ENCODE measurements around the gene BBS9.

The BBS9 gene

GRCh38 chr7:33612442-33612841 lies 483.1 kb downstream of the BBS9 start:
- no peak for DNase-seq (ENCODE audit: low spot score)

DNA sequence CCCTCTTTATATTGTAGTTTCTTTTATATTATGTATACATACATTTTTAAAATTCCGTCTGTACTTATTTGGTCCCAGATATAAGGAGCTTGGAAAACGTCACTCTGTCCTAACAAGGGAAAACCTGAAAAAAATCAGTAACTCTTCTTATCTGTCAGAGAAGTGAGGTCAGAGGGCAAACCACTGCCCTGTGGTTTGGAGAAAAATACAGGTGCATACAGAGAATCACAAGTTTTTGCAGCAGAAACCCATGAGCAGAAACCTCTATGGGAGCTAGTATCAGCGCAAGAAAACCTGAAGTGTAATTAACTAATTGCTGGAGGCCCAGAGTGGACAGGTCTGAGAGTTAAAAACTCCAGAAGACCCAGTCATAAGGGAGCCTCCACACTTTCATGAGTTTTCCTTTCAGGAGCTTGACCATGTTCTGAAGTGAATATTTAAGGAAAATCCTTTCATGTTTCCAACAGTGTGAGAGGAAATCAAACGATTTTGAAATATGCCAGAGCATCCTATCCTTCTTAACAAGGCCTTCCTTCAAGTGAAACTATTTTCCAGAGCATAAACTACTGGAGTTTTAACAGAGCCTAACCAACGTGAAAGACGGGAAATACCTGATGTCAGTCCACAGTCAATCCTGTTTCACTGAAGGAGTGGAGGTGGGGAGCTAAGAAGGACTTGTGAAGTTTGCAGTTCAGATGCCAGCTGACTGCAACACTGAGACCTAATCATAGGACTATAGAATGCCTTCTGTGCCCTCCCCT lies 485.2 kb downstream of the BBS9 start:
- no peak for DNase-seq (ENCODE audit: low spot score)

DNA sequence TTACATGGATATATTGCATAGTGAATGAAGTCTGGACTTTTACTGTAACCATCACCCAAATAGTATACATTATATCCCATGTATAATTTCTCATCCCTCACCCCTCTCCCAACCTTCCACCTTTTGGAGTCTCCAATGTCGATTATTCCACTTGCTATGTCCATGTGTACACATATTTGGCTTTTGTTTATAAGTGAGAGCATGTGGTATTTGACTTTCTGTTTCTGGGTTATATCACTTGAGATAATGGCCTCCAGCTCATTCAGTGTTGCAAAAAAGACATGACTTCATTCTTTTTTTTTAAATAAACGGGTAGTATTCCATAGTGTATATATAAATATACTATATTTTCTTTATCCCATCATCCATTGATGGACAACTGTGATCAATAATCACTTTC lies 487.4 kb downstream of the BBS9 start:
- no peak for DNase-seq (ENCODE audit: low spot score)

DNA sequence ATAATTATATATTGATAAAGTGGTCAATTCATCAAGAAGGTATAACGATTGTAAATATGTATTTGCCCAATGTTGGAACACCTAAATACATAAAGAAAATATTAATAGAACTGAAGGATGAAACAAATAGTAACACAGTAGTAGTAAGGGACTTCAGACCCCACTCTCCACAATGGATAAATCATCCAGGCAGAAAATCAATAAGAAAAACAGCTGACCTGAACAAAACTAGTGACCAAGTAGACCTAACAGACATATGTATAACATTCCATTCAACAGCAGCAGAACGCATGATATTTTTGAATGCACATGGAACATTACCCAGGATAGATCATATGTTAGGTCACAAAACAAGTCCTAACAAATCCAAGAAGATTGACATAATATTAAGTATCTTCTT lies 489.9 kb downstream of the BBS9 start:
- DNase-seq (ENCODE audit: low spot score), result no peak

- no peak for DNase-seq (ENCODE audit: low spot score)
These were observed 493.9 kb downstream of the BBS9 start for GRCh38 chr7:33623267-33623666.

GRCh38 chr7:33624215-33624614 lies 494.9 kb downstream of the BBS9 start:
- DNase-seq (ENCODE audit: low spot score), result no peak

DNA sequence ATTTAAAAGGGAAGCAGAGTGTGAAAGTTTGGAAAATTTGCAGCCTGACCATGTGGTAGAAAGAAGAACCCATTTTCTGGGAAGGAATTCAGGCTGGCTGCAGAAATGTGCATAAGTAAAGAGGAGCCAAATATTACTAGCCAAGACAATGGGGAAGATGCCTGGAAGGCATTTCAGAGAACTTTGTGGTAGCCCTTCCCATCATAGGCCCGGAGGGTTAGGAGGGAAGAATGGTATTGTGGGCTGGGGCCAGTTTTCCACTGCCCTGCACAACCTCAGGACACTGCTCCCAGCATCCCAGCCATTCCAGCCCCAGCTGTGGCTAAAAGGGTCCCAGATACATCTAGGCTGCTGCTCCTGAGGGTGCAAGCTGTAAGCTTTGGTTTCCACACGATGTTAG lies 497.5 kb downstream of the BBS9 start:
- no peak for DNase-seq (ENCODE audit: low spot score)

DNA sequence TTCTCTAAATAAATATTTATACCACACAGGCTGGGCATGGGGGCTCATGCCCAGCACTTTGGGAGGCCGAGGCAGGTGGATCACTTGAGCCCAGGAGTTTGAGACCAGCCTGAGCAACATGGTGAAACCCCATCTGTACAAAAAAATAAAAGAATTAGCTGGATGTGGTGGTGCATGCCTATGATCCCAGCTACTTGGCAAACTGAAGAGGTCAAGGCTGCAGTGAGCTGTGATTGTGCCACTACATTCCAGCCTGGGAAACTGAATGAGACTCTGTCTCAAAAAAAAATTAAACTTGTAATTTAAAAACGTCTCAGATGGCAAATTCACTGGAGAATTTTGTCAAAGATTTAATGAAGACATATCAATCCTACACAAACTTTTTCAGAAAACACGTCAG lies 498.4 kb downstream of the BBS9 start:
- no peak for DNase-seq (ENCODE audit: low spot score)

- DNase-seq (ENCODE audit: low spot score), result no peak
These were observed 499.5 kb downstream of the BBS9 start for GRCh38 chr7:33628894-33629293.

DNA sequence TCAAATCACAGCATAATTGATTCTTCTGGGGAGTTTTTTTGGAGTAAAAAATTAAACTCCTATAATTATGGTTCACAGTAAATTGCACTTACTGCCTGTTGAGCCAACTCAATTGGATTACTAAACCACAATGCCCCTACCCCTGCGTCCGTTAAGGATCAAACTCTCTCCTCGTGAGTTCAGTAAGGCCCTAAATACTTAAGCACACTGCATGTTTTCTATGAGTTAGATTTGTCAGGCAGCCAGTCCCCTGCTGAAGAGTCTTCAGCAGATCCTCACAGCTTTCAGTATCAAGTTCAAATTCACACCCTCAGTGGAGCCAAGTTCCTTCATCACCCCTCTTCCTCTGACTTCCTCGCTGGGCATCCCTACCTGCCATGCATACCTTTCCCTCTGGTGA lies 501.0 kb downstream of the BBS9 start:
- DNase-seq (ENCODE audit: low spot score), result no peak

DNA sequence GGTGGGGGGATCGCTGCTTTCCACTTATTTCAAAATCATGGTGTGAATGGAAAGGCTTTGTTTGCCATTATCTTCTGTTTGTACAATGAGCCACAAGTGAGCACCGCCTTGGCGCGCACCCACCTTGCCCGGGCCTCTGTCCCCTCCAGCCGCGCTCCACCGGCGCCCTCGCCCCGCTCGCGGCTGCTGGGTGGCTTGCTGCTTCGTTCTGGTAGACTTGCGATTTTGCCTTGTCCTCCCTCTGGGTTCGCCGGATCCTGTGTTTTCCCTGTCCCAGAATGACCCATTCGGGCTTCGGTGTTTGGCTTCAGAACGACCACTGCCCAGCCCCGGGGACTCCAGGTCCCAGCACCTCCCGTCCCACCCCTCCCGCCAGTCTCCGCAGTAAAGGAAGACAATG lies 503.0 kb downstream of the BBS9 start:
- no peak for DNase-seq (ENCODE audit: low spot score)

GRCh38 chr7:33632840-33633525 lies 503.6 kb downstream of the BBS9 start:
- no peak for DNase-seq (ENCODE audit: low spot score)

GRCh38 chr7:33634606-33635005 lies 505.2 kb downstream of the BBS9 start:
- DNase-seq (ENCODE audit: low spot score), result no peak

DNA sequence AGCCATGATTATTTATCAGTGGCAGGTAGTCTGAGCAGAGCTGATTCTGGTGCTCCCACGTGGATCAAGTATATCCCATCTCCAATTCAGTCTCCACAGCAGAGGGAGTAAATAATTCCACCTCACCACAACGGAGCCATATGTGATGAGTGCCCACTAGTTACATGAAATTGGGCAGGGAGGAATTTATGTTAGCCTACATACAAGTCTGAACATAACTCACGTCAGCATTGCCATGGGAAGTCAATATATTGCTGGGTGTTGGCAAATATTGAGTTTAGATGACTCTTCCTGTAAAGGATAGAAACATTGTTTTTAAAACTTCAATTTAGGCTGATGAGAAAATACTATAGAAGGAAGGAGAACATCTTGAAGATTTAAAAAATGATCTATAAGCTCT lies 507.0 kb downstream of the BBS9 start:
- DNase-seq (ENCODE audit: low spot score), result no peak

DNA sequence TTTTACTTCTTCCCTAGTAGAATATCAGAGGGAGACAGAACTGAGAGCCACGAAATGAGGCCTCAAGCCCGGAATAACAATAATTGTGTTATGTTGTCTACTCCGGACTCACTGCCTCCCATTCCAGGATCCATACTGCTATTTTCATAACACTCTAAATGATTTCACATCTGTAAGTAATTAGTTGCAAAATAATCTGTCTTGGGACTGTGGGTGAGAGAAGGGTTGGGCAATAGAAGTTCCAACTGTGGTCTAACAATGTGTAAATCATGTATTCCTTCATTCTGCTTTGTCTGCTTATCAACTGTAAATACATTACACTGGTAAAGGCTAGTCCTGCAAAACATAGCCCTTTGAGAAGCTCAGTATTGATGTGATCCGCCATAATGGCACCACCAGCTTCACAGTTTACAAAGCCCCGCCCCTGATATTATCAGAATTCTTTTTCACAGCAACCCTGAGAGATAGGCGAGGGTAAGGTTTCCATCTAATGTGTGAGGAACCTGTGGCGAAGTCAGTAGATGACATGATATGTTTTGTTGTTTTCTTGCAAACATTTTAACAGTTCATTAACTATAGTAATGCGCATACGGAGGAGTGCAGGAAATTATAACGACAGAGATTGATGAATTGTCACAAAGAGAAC lies 510.3 kb downstream of the BBS9 start:
- no peak for DNase-seq (ENCODE audit: low spot score)

DNA sequence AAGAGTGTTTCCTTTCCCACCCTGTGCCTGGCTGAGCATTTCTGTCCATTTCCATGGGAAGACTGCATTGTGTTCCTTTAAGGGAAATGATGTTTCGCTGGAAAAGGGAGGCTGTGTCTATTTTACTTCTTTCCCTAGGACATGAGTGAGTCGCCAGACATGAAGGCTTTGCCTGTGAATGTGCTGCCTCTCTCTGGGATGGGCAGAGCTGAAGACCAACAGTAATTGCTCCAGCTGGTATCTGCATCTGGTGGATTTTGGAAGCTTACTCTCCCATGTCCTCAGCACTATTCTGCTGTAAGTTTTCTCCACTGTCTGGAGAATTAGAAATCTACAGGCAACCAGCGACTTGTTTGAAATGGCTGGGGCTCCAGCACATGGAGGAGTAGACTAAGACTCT lies 511.4 kb downstream of the BBS9 start:
- DNase-seq (ENCODE audit: low spot score), result no peak

DNA sequence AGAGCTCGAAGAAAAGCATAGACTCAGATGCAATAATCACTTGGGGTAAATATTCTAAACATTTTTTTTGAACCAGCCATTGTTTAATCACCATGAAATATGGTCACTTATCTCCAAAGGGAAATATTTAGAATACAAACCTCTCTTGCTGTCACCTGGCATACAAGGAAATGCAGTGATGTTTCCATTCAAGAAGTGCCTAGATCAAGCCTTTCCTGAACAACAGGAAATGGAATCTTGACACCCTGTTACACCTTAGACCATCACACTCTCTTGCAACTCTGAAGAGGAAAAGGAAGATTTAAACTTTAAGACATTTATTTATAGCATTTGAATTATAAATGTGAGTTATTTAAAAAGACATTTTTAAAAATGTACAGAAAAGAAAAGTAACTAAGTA lies 512.9 kb downstream of the BBS9 start:
- DNase-seq (ENCODE audit: low spot score), result no peak

- DNase-seq (ENCODE audit: low spot score), result no peak
These were observed 514.2 kb downstream of the BBS9 start for GRCh38 chr7:33643530-33643929.

DNA sequence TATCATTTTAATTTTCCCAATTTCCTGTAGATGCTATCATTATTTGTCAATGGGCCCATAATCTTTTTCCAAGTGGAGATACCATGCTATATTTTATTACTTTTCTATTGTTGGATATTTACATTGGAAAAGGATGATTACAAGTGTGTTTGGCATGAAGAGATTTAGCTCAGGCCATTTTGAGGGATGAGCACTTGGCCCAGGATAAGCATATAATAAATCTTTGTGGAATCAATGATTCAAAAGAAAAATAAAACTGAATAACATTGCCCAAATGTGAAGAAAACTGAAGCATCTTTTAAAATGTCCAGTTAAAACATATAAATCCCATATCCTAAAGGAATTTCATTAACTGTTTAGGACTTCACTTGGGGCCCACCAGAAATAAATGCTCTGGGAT lies 515.1 kb downstream of the BBS9 start:
- no peak for DNase-seq (ENCODE audit: low spot score)

DNA sequence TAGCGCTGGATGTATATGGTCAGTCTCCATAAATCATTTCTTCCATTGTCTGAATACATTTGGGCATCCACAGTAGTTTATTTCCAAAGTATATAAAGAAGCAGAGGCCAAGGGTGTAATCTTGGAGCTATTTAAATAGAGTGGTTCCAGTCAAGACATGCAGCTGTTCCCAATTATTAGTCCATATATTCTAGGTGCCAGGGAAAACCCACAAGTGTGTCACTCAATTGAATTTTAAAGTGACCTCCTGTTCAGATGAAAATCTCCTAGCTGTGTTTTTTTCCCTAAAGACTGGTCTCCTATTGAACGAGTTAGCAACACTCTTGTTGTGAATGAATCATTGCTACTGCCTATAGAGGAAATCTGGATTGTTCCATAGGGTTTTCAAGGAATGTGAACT lies 515.7 kb downstream of the BBS9 start:
- DNase-seq (ENCODE audit: low spot score), result no peak

- no peak for DNase-seq (ENCODE audit: low spot score)
These were observed 516.8 kb downstream of the BBS9 start for GRCh38 chr7:33646166-33646565.

DNA sequence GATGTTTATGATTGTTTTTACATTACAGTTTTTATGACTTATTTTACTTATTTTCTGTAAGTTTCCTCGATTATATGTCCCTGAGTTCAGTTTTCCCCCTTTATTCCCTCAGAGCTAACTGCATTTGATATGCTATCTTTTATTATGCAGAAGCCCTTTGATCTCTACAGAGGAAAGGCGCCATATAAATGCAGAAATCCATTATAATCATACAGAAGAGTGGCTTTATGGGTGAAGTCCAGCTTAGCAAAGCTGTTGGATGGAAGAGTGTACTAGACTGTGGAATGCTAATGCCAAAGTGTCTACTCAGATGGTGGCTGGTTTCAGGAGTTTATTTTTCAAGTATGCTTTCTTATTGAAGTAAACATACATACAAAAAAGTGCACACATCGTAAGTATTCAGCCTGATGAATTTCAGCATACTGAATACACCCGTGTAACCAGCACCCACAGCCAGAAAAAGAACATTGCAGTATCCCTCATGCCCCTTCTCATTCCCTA lies 517.6 kb downstream of the BBS9 start:
- DNase-seq (ENCODE audit: low spot score), result no peak

All from D341Med (cell line).